HepG2 (cell line): ENCODE data around the gene OASL. TPM values are rescaled to one million over a fixed set of nuclear protein-coding genes. Genes with fewer than 3 reads are reported as not detected.

Source experiments
- CEBPG ChIP-seq: IDR thresholded peaks from 2 replicates; pipeline ENCODE4 v1.6.1; 2016
- KAT8 ChIP-seq: IDR thresholded peaks from 2 replicates; pipeline ENCODE4 v1.6.1; 2016; ENCODE audit warnings: missing genetic modification reagents, missing compliant biosample characterization
- NCOA2 ChIP-seq: sonication (generic); formaldehyde crosslinking; IDR thresholded peaks from 2 replicates; pipeline ENCODE4 v1.8.0; 2022; ENCODE audit warnings: inconsistent platforms
- NCOA5 ChIP-seq: sonication (generic); formaldehyde crosslinking; IDR thresholded peaks from 2 replicates; pipeline ENCODE4 v1.4.0; 2020; ENCODE audit warnings: missing genetic modification reagents
- PHF21A ChIP-seq: sonication (generic); formaldehyde crosslinking; IDR thresholded peaks from 2 replicates; pipeline ENCODE4 v1.5.0; 2020; ENCODE audit warnings: mild to moderate bottlenecking, missing genetic modification reagents
- POLR2A ChIP-seq, 2 experiments: IDR thresholded peaks; 2 replicates each; pipeline ENCODE4 v1.6.1; 2011; ENCODE audit warnings: low read depth in 2 of 2, low read length in 2 of 2, mild to moderate bottlenecking in 1 of 2, moderate library complexity in 1 of 2; ENCODE audit not compliant: insufficient read depth in 1 of 2
- RAD21 ChIP-seq: fragments of 450-650 bp; formaldehyde crosslinking; IDR thresholded peaks from 2 replicates; pipeline ENCODE4 v1.5.0; 2020; ENCODE audit warnings: mild to moderate bottlenecking
- SMC3 ChIP-seq: IDR thresholded peaks from 2 replicates; pipeline ENCODE4 v1.6.1; 2011; ENCODE audit warnings: low read length, improper control_type of control experiment
- ZMAT3 ChIP-seq: sonication (generic); formaldehyde crosslinking; conservative IDR thresholded peaks from 2 replicates; pipeline ENCODE4 v1.7.0; 2021; ENCODE audit warnings: missing genetic modification reagents
- ZNF207 ChIP-seq: fragments of 450-650 bp; IDR thresholded peaks from 2 replicates; pipeline ENCODE4 v1.6.1; 2016; ENCODE audit warnings: antibody characterized with exemption, borderline replicate concordance
- ZNF234 ChIP-seq: sonication (generic); formaldehyde crosslinking; conservative IDR thresholded peaks from 2 replicates; pipeline ENCODE4 v1.5.1; 2020; ENCODE audit warnings: mild to moderate bottlenecking, missing genetic modification reagents
- ZNF317 ChIP-seq: sonication (generic); formaldehyde crosslinking; IDR thresholded peaks from 2 replicates; pipeline ENCODE4 v1.5.0; 2020; ENCODE audit warnings: mild to moderate bottlenecking, missing genetic modification reagents
- ZNF776 ChIP-seq: sonication (generic); formaldehyde crosslinking; IDR thresholded peaks from 2 replicates; pipeline ENCODE4 v1.4.0; 2020; ENCODE audit warnings: mild to moderate bottlenecking, missing genetic modification reagents
- ZNF782 ChIP-seq: sonication (generic); formaldehyde crosslinking; IDR thresholded peaks from 2 replicates; pipeline ENCODE4 v1.4.0; 2020; ENCODE audit warnings: missing genetic modification reagents, mild to moderate bottlenecking, borderline replicate concordance
- ZSCAN30 ChIP-seq: sonication (generic); formaldehyde crosslinking; IDR thresholded peaks from 2 replicates; pipeline ENCODE4 v1.5.0; 2020; ENCODE audit warnings: mild to moderate bottlenecking, missing genetic modification reagents
- polyA plus RNA-seq, 8 experiments: library from polyadenylated mRNA; depleted of rRNA in 3 of 8; stranded (reverse) in 7 of 8; unstranded in 1 of 8; fragments of >200 nt; fragmentation: Illumina TruSeq in 4 of 8; extraction: Trizol in 4 of 8; gene quantifications; 2 replicates each; pipeline versions ENCODE4 v1.2.1 to v1.2.3, GENCODE V29; 2011 to 2016; ENCODE audit warnings: low read depth in 4 of 8, missing spikeins in 1 of 8, mixed read lengths in 1 of 8; ENCODE audit not compliant: insufficient read depth in 1 of 8
- total RNA-seq, 5 experiments: library from RNA; depleted of rRNA; stranded (reverse); fragments of >200 nt; fragmentation: Illumina TruSeq; extraction: Trizol; gene quantifications; 2 replicates each; pipeline ENCODE4 v1.2.3, GENCODE V29; 2016; ENCODE audit warnings: low read depth in 1 of 5
- TF ChIP-seq, protein P1 (sequence below): sonication (generic); formaldehyde crosslinking; IDR thresholded peaks from 2 replicates; pipeline ENCODE4 v1.4.0; 2020; ENCODE audit warnings: low read depth, mild to moderate bottlenecking, missing genetic modification reagents
- TF ChIP-seq, protein P2 (sequence below): sonication (generic); formaldehyde crosslinking; IDR thresholded peaks from 2 replicates; pipeline ENCODE4 v1.4.0; 2020; ENCODE audit warnings: missing genetic modification reagents
- TF ChIP-seq, protein P3 (sequence below): sonication (generic); formaldehyde crosslinking; IDR thresholded peaks from 2 replicates; pipeline ENCODE4 v1.4.0; 2020; ENCODE audit warnings: missing genetic modification reagents, mild to moderate bottlenecking, borderline replicate concordance
- TF ChIP-seq, protein P4 (sequence below): sonication (generic); formaldehyde crosslinking; IDR thresholded peaks from 2 replicates; pipeline ENCODE4 v1.5.1; 2020; ENCODE audit warnings: mild to moderate bottlenecking, moderate library complexity, missing genetic modification reagents

The OASL gene
- total and polyA plus RNA-seq, 2 of the 13 experiments (the other 11 are each of a cell fraction or from before 2014, with no cell fraction given) = 0.11 to 0.22 TPM

DNA sequence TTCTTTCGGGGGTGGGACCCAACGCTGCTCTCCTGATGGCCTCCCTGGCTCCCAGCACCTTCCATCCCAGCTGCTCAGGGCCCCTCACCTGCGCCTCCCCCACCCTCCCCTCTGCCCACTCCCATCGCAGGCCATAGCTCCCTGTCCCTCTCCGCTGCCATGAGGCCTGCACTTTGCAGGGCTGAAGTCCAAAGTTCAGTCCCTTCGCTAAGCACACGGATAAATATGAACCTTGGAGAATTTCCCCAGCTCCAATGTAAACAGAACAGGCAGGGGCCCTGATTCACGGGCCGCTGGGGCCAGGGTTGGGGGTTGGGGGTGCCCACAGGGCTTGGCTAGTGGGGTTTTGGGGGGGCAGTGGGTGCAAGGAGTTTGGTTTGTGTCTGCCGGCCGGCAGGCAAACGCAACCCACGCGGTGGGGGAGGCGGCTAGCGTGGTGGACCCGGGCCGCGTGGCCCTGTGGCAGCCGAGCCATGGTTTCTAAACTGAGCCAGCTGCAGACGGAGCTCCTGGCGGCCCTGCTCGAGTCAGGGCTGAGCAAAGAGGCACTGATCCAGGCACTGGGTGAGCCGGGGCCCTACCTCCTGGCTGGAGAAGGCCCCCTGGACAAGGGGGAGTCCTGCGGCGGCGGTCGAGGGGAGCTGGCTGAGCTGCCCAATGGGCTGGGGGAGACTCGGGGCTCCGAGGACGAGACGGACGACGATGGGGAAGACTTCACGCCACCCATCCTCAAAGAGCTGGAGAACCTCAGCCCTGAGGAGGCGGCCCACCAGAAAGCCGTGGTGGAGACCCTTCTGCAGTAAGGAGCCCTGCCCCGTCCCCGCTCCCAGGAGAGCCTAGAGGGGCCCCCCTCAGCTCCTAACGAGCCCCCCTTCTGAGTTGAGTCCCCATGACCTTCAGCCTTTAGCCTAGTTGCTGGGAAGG, 60.5 kb downstream of the OASL start, which contains the start of gene HNF1A (continued):
- TF ChIP-seq, protein P1, sequence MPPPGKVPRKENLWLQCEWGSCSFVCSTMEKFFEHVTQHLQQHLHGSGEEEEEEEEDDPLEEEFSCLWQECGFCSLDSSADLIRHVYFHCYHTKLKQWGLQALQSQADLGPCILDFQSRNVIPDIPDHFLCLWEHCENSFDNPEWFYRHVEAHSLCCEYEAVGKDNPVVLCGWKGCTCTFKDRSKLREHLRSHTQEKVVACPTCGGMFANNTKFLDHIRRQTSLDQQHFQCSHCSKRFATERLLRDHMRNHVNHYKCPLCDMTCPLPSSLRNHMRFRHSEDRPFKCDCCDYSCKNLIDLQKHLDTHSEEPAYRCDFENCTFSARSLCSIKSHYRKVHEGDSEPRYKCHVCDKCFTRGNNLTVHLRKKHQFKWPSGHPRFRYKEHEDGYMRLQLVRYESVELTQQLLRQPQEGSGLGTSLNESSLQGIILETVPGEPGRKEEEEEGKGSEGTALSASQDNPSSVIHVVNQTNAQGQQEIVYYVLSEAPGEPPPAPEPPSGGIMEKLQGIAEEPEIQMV (CRISPR knock-in tag) = peak; percentile 62; the same call in 1 of the 2 replicates
- peak; percentile 4; the same call in 1 of the 2 replicates for TF ChIP-seq SMC3
- TF ChIP-seq, protein P2, sequence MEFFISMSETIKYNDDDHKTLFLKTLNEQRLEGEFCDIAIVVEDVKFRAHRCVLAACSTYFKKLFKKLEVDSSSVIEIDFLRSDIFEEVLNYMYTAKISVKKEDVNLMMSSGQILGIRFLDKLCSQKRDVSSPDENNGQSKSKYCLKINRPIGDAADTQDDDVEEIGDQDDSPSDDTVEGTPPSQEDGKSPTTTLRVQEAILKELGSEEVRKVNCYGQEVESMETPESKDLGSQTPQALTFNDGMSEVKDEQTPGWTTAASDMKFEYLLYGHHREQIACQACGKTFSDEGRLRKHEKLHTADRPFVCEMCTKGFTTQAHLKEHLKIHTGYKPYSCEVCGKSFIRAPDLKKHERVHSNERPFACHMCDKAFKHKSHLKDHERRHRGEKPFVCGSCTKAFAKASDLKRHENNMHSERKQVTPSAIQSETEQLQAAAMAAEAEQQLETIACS (CRISPR knock-in tag) = no peak
- TF ChIP-seq ZSCAN30 (CRISPR knock-in tag) = 0 out of 2 replicates have a peak, but pooled peaks have one; percentile 36
- TF ChIP-seq NCOA2 (CRISPR knock-in tag) = peak; percentile 87
- no peak for TF ChIP-seq NCOA5 (CRISPR knock-in tag)
- TF ChIP-seq RAD21 = peak; percentile 28; the same call in 1 of the 2 replicates
- peak; percentile 96 for TF ChIP-seq PHF21A (CRISPR knock-in tag)
- TF ChIP-seq ZNF207 = no peak
- TF ChIP-seq CEBPG (CRISPR knock-in tag) = no peak; the same call in 1 of the 2 replicates
- TF ChIP-seq, protein P3, sequence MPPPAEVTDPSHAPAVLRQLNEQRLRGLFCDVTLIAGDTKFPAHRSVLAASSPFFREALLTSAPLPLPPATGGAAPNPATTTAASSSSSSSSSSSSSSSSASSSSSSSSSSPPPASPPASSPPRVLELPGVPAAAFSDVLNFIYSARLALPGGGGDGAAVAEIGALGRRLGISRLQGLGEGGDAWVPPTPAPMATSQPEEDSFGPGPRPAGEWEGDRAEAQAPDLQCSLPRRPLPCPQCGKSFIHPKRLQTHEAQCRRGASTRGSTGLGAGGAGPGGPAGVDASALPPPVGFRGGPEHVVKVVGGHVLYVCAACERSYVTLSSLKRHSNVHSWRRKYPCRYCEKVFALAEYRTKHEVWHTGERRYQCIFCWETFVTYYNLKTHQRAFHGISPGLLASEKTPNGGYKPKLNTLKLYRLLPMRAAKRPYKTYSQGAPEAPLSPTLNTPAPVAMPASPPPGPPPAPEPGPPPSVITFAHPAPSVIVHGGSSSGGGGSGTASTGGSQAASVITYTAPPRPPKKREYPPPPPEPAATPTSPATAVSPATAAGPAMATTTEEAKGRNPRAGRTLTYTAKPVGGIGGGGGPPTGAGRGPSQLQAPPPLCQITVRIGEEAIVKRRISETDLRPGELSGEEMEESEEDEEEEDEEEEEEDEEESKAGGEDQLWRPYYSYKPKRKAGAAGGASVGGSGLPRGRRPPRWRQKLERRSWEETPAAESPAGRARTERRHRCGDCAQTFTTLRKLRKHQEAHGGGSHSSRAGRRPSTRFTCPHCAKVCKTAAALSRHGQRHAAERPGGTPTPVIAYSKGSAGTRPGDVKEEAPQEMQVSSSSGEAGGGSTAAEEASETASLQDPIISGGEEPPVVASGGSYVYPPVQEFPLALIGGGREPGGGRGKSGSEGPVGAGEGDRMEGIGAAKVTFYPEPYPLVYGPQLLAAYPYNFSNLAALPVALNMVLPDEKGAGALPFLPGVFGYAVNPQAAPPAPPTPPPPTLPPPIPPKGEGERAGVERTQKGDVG (CRISPR knock-in tag) = 0 out of 2 replicates have a peak, but pooled peaks have one; percentile 26
- TF ChIP-seq ZNF782 (CRISPR knock-in tag) = 0 out of 2 replicates have a peak, but pooled peaks have one; percentile 9
- peak; percentile 87 for TF ChIP-seq ZNF776
- TF ChIP-seq, protein P4, sequence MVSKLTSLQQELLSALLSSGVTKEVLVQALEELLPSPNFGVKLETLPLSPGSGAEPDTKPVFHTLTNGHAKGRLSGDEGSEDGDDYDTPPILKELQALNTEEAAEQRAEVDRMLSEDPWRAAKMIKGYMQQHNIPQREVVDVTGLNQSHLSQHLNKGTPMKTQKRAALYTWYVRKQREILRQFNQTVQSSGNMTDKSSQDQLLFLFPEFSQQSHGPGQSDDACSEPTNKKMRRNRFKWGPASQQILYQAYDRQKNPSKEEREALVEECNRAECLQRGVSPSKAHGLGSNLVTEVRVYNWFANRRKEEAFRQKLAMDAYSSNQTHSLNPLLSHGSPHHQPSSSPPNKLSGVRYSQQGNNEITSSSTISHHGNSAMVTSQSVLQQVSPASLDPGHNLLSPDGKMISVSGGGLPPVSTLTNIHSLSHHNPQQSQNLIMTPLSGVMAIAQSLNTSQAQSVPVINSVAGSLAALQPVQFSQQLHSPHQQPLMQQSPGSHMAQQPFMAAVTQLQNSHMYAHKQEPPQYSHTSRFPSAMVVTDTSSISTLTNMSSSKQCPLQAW (CRISPR knock-in tag) = peak; percentile 93
- TF ChIP-seq KAT8 = peak; percentile 72
- no peak for TF ChIP-seq ZNF234
- TF ChIP-seq ZNF317 (CRISPR knock-in tag) = peak; percentile 79
- TF ChIP-seq POLR2A (IDR thresholded peaks at IDR 0.05; ENCODE audit: insufficient read depth in 1 of 2, low read depth in 2 of 2, low read length in 2 of 2) = peak; percentile 37 to 41; a peak in 2 of 4 replicates
- TF ChIP-seq ZMAT3 (CRISPR knock-in tag) = peak; percentile 76
